Dedifferentiated amniotic fluid mesenchymal stem cell (primary cell): ENCODE results near the gene MTERF4.

Experiments used
- DNase-seq: peaks from one replicate; pipeline ENCODE4 v3.0.0-alpha.2; 2016; ENCODE audit errors: extremely low spot score

Gene MTERF4

GRCh38 chr2:241049739-241050623 is 52.1 kb downstream of the MTERF4 start:
- DNase-seq, result no peak

GRCh38 chr2:241048949-241049343 is 53.1 kb downstream of the MTERF4 start:
- DNase-seq, result no peak

- no peak for DNase-seq
These were observed 53.7 kb downstream of the MTERF4 start for GRCh38 chr2:241048149-241048948.

GRCh38 chr2:241047253-241048010 is 54.7 kb downstream of the MTERF4 start:
- DNase-seq, result no peak
